K562 (cell line): ENCODE measurements around the gene DUSP5. TPM values are rescaled to one million over a fixed set of nuclear protein-coding genes. Genes with fewer than 3 reads are reported as not detected.
A peak's percentile ranks its signal among the peaks of the same experiment; 100 is the strongest.

Source experiments
- ATAC-seq: fragments of 200-7000 bp; cut with Tn5 transposase; 3 replicates; pipeline ENCODE4 v1.9.1; 2020; ENCODE audit warnings: moderate library complexity
- BruUV-seq: library from RNA; stranded (reverse); fragments of 400-500 nt; replicated peaks from 2 replicates; lab custom pipeline; 2021; lab: Mats Ljungman, UMichigan
- CTCF ChIA-PET: fragments of 300-600 bp; formaldehyde crosslinking; extraction: SDS; loops from one replicate; lab custom pipeline; 2021; ENCODE audit warnings: low intra/inter-chr PET ratio; lab: Yijun Ruan, JAX
- POLR2A ChIA-PET: fragments of 300-600, 350-650 bp; sonication (Branson Sonifier 250); formaldehyde crosslinking; extraction: SDS; loops from one replicate; lab custom pipeline; 2021; ENCODE audit warnings: antibody characterized with exemption, inconsistent platforms; lab: Yijun Ruan, JAX
- DNase-seq, 4 experiments: peaks; one replicate each; pipeline versions ENCODE4 v3.0.0 to v3.0.0-alpha.2; 2011 to 2018; ENCODE audit warnings: low spot score in 3 of 4, mixed read lengths in 3 of 4; ENCODE audit errors: extremely low read depth in 1 of 4
- FAIRE-seq: peaks from 2 replicates; lab custom pipeline; 2011; peaks lifted over from hg19 to GRCh38; lab: Jason Lieb, UNC
- H2AFZ ChIP-seq: 2 replicates; pipeline ENCODE4 v1.6.0; 2011; ENCODE audit warnings: low read depth, low read length, control low read depth, inconsistent platforms
- H3K27ac ChIP-seq: fragments of 200-600 bp; 3 replicates; pipeline ENCODE4 v1.8.0; 2011; ENCODE audit warnings: low read depth, mild to moderate bottlenecking, control low read depth, inconsistent platforms, low read length, moderate library complexity, mixed read lengths; ENCODE audit errors: extremely low read depth
- H3K27me3 ChIP-seq, 2 experiments: fragments of 300-600 bp in 1 of 2; 2 replicates in 1 of 2; 3 replicates in 1 of 2; pipeline versions ENCODE4 v1.6.0 to v1.8.0; 2011; ENCODE audit warnings: inconsistent platforms in 2 of 2, low read length in 2 of 2, mild to moderate bottlenecking in 1 of 2, mixed read lengths in 1 of 2, moderate library complexity in 1 of 2; ENCODE audit not compliant: control insufficient read depth in 2 of 2, insufficient read depth in 2 of 2
- H3K36me3 ChIP-seq: fragments of 300-600 bp; 3 replicates; pipeline ENCODE4 v1.8.0; 2011; ENCODE audit warnings: mild to moderate bottlenecking, low read length, inconsistent platforms; ENCODE audit not compliant: control insufficient read depth, insufficient read depth
- H3K4me1 ChIP-seq, 2 experiments: fragments of 200-600 bp in 1 of 2; replicated peaks in 1 of 2; 2 replicates in 1 of 2; 3 replicates in 1 of 2; pipeline versions ENCODE4 v1.5.1 to v1.8.0; 2011; ENCODE audit warnings: inconsistent platforms in 2 of 2, low read length in 2 of 2, mild to moderate bottlenecking in 1 of 2, mixed read lengths in 1 of 2, moderate library complexity in 1 of 2; ENCODE audit not compliant: control insufficient read depth in 2 of 2, insufficient read depth in 2 of 2
- H3K4me2 ChIP-seq: 2 replicates; pipeline ENCODE4 v1.6.1; 2011; ENCODE audit warnings: low read length, control low read depth, inconsistent platforms, mixed read lengths; ENCODE audit not compliant: insufficient read depth
- H3K4me3 ChIP-seq: fragments of 200-600 bp; sonication (generic), shearing (Covaris generic); 2 replicates; pipeline ENCODE4 v1.5.1; 2016; ENCODE audit warnings: control low read depth, inconsistent platforms
- H3K79me2 ChIP-seq: fragments of 200-600 bp; 3 replicates; pipeline ENCODE4 v1.8.0; 2011; ENCODE audit warnings: low read length, inconsistent platforms; ENCODE audit not compliant: control insufficient read depth, insufficient read depth
- H3K9ac ChIP-seq, 2 experiments: 2 replicates each; pipeline versions ENCODE4 v1.6.0 to v1.6.1; 2011; ENCODE audit warnings: low read depth in 2 of 2, low read length in 2 of 2, control low read depth in 1 of 2, inconsistent platforms in 1 of 2, mild to moderate bottlenecking in 1 of 2, mixed read lengths in 1 of 2; ENCODE audit not compliant: insufficient read depth in 1 of 2
- H3K9me1 ChIP-seq: one replicate; pipeline ENCODE4 v1.6.0; 2011; ENCODE audit warnings: inconsistent platforms, mild to moderate bottlenecking, low read length, moderate library complexity; ENCODE audit not compliant: control insufficient read depth, insufficient read depth
- H3K9me3 ChIP-seq: replicated peaks from 2 replicates; pipeline ENCODE4 v1.5.1; 2011; ENCODE audit warnings: low read depth, low read length, inconsistent platforms; ENCODE audit not compliant: control insufficient read depth, insufficient read depth
- H4K20me1 ChIP-seq: replicated peaks from 2 replicates; pipeline ENCODE4 v1.6.1; 2011; ENCODE audit warnings: low read length, inconsistent platforms, mixed read lengths; ENCODE audit not compliant: control insufficient read depth, insufficient read depth
- ARID3A ChIP-seq: IDR thresholded peaks from 2 replicates; pipeline ENCODE4 v1.6.1; 2012; ENCODE audit warnings: low read depth, low read length, improper control_type of control experiment, borderline replicate concordance
- DNMT1 ChIP-seq: fragments of 450-650 bp; IDR thresholded peaks from 2 replicates; pipeline ENCODE4 v1.6.1; 2016; ENCODE audit warnings: antibody characterized with exemption, mild to moderate bottlenecking
- DPF2 ChIP-seq: fragments of 450-650 bp; IDR thresholded peaks from 2 replicates; pipeline ENCODE4 v1.6.1; 2016
- LCOR ChIP-seq: sonication (generic); formaldehyde crosslinking; IDR thresholded peaks from 2 replicates; pipeline ENCODE4 v1.8.0; 2022; ENCODE audit warnings: mild to moderate bottlenecking, missing genetic modification reagents
- NKRF ChIP-seq: fragments of 450-650 bp; IDR thresholded peaks from 2 replicates; pipeline ENCODE4 v1.6.1; 2016; ENCODE audit warnings: borderline replicate concordance
- PHF21A ChIP-seq: fragments of 450-650 bp; IDR thresholded peaks from 2 replicates; pipeline ENCODE4 v1.6.1; 2017; ENCODE audit warnings: low read depth, borderline replicate concordance
- RAD21 ChIP-seq, 2 experiments: fragments of 250-450 bp in 1 of 2; fragments of 450-650 bp in 1 of 2; sonication (Bioruptor Pico) in 1 of 2; formaldehyde crosslinking in 1 of 2; IDR thresholded peaks in 1 of 2; conservative IDR thresholded peaks in 1 of 2; 2 replicates each; pipeline versions ENCODE4 v1.4.0 to v1.8.0; 2020 to 2022; ENCODE audit warnings: mild to moderate bottlenecking in 2 of 2, moderate library complexity in 1 of 2
- RB1 ChIP-seq: fragments of 450-650 bp; IDR thresholded peaks from 2 replicates; pipeline ENCODE4 v1.6.1; 2017; ENCODE audit warnings: low read depth, mild to moderate bottlenecking
- SRF ChIP-seq, 2 experiments: fragments of 250-450, 450-650 bp in 1 of 2; sonication (Bioruptor Pico) in 1 of 2; sonication (generic) in 1 of 2; formaldehyde crosslinking; IDR thresholded peaks; 2 replicates each; pipeline versions ENCODE4 v1.5.0 to v1.5.1; 2020 to 2022; ENCODE audit warnings: mild to moderate bottlenecking in 1 of 2, missing genetic modification reagents in 1 of 2
- UBTF ChIP-seq, 2 experiments: IDR thresholded peaks; 2 replicates each; pipeline ENCODE4 v1.6.1; 2012; ENCODE audit warnings: improper control_type of control experiment in 2 of 2, low read depth in 2 of 2, low read length in 2 of 2, borderline replicate concordance in 1 of 2
- ZNF134 ChIP-seq: fragments of 250-450 bp; sonication (Bioruptor Pico); conservative IDR thresholded peaks from 2 replicates; pipeline ENCODE4 v1.4.0; 2020
- ZNF644 ChIP-seq: fragments of 200-800 bp; sonication (Bioruptor generic); IDR thresholded peaks from 2 replicates; pipeline ENCODE4 v1.6.1; 2016; ENCODE audit warnings: low read depth, missing genetic modification characterization, missing compliant biosample characterization
- WGBS: fragments of 100-300 bp; shearing (Covaris generic); methylation state at CpG from one replicate; pipeline ENCODE4 v1.1.6; 2016; ENCODE audit warnings: low coverage, mixed read lengths; ENCODE audit not compliant: insufficient coverage; ENCODE audit errors: missing lambda C conversion rate; 5-methylcytosine and 5-hydroxymethylcytosine counted together
- in situ Hi-C: fragments of 300-500 bp; cut with MboI; formaldehyde crosslinking; loops from 4 replicates; pipeline ENCODE4 v1.15.0; 2018; ENCODE audit warnings: inconsistent platforms, mixed read lengths
- intact Hi-C: fragments of 100-400 bp; cut with micrococcal nuclease; formaldehyde crosslinking; loops from 2 replicates; pipeline ENCODE4 v1.14.2; 2022
- polyA plus RNA-seq, 8 experiments: library from polyadenylated mRNA; depleted of rRNA in 4 of 8; stranded (reverse) in 5 of 8; unstranded in 3 of 8; fragments of >200 nt; fragmentation: Nextera tagmentation in 2 of 8; fragmentation: Illumina TruSeq in 1 of 8; extraction: Ambion mirVana in 2 of 8; extraction: Trizol in 1 of 8; gene quantifications; 2 replicates each; pipeline versions ENCODE4 v1.2.1 to v1.2.3, GENCODE V29; 2011 to 2014; ENCODE audit warnings: inconsistent platforms in 1 of 8, missing spikeins in 1 of 8
- total RNA-seq, 7 experiments: library from RNA; depleted of rRNA in 6 of 7; stranded (reverse); fragments of >200 nt in 6 of 7; fragmentation: Illumina TruSeq in 2 of 7; extraction: Trizol in 2 of 7; gene quantifications; 2 replicates each; pipeline versions ENCODE4 v1.2.1 to v1.2.3, GENCODE V29; 2011 to 2021; ENCODE audit warnings: low replicate concordance in 1 of 7

Gene DUSP5
- total and polyA plus RNA-seq, 9 of the 15 experiments (the other 6 are each of a cell fraction or from before 2014, with no cell fraction given) = 0.49 to 3.4 (median 2.0) TPM

DNA sequence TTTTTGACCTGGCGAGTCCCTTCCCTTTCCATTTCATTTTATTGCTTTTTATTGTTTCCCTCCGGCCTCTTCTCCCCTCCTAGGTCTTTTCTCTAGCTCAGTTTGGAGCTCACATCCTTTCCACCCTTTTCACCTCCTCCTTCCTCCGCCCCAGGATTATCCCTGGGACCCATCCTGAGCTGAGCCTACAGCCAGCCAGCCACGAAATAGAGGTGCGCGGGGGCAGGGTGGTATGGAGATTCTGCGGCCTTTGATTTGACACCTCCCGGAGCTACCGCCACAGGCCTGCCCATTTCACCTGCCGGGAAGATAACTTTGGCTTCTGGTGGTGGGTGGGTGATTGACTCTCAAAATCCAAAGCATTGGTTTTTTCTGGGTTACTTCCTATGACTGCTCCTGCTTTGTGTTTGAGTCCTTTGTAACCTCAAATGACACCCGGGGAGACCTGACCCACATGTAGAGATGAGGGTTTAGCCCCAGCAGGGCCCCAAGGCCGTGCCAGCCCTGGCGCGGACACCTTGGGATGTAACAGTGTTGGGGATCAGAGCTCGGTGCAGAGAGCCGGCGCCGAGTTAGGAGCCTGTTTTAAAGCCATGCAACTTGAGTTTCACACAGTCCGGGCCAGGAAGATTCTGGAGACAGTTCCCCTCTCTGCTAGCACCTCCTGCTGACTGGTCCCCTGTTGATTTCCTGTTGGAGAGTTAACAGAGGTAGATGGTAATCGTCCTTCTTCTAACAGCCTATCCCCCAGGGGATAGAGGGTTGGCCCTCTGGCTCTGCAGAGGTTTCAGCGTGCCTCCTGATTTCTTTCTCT lies 1.5 kb downstream of the DUSP5 start:
- Histone ChIP-seq H3K4me3 (peak overlapping the region; percentile 69), H2AFZ (peak overlapping the region; percentile 58; the same call in 1 of the 2 replicates), H3K79me2 (peaks cover 25% of the 10 kb centered on the region; the same call in 2 of the 3 replicates), H3K4me2 (peak overlapping the region; percentile 76), H3K27ac (no peak overlapping the region), H3K9me3 (no peaks in the 10 kb centered on the region), H3K4me1 (peaks cover 39 to 58% of the 10 kb centered on the region in 2 experiments), H3K27me3 (no peaks in the 10 kb centered on the region), H3K9ac (peak overlapping the region; percentile 62 to 91), H4K20me1 (no peaks in the 10 kb centered on the region), H3K36me3 (peaks cover 7% of the 10 kb centered on the region; the same call in 2 of the 3 replicates), H3K9me1 (no peaks in the 10 kb centered on the region)
- DNase-seq = peak in 1 of 4 experiments; percentile 50
- no TSS peak for BruUV-seq
- in situ Hi-C loops = no loop called here
- ChIA-PET CTCF (interaction anchor here (0.6 kb wide), 1 partner anchor 193 kb away, joined by 3 read pairs; no protein-coding TSS in a partner anchor), POLR2A (interaction anchor here (0.6 to 1.4 kb wide), 3 partner anchors 8 to 527 kb away, joined by 3 to 5 read pairs (median 4); no protein-coding TSS in a partner anchor)
- intact Hi-C loops = loop anchor here (5.0 kb wide), 4 partner anchors 52 to 192 kb away; no protein-coding TSS in a partner anchor
- FAIRE-seq = peak; percentile 77
- ATAC-seq = peak; percentile 4; the same call in 1 of the 3 replicates
- 39% methylated on average over 13 of the region's 21 CpGs for WGBS
- TF ChIP-seq UBTF (IDR thresholded peaks at IDR 0.05; ENCODE audit: borderline replicate concordance in 1 of 2, low read depth in 2 of 2, low read length in 2 of 2) (no peak), RB1 (no peak), ARID3A (no peak), RAD21 (CRISPR knock-in tag; conservative IDR thresholded peaks at IDR 0.05 in 1 of 2, IDR thresholded peaks at IDR 0.05 in 1 of 2) (peak; percentile 40 to 52; a peak in 3 of 4 replicates), ZNF644 (no peak), PHF21A (no peak), SRF (CRISPR knock-in tag; IDR thresholded peaks at IDR 0.05) (no peak), DPF2 (no peak), LCOR (CRISPR knock-in tag) (no peak), DNMT1 (no peak), NKRF (no peak), ZNF134 (CRISPR knock-in tag) (peak; percentile 74)
